ENCODE results near the gene PLA1A. TPM values are rescaled to one million over a fixed set of nuclear protein-coding genes. Genes with fewer than 3 reads are reported as not detected.

PLA1A gene
- total and polyA plus RNA-seq, 10 of the 15 experiments (the other 5 are each of a cell fraction or from before 2014, with no cell fraction given): 2.9 to 106 (median 4.8) TPM

DNA sequence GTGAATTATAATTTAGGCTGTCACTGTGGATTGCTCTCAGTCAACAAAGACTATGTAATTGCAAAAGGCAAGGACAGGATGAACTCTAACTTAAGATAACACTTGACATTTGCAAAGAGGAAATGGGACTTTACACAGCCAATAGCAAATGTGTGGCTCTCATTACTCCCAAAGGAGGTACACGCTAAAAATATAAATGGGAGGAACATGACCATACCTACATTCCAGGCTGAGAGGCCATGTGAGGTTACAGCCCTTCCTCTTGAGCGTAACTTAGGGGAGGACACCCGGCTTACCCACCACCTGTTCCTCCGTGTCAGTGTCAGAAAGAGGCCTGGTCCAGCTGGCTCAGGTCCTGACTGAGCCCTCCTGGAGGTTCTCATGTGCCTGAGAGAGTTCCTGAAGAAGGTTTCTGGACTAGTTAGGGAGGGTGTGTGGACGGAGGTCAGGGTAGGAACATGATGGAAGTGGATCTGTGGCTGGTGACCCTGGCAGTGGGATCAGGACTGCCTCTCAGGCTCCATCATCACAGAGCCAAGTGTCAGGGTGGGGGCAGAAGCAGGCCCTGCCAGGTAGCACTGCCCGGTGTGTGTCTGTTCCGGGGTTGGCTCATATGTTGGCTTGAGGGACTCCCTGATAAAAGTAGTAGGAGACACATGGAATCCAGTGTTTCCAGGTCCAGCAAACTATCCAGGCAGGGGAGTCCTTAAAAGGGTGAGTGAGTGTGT, 54.8 kb downstream of the PLA1A start:
- SMC1A ChIA-PET (ENCODE audit: uncharacterized antibody, unreplicated experiment): interaction anchor here (1.5 kb wide), 1 partner anchor 10 kb away, joined by 8 read pairs; no protein-coding TSS in a partner anchor
- H3K27me3 ChIP-seq (replicated peaks in 1 of 2; ENCODE audit: control insufficient read depth in 2 of 2, insufficient read depth in 2 of 2, low read length in 1 of 2): no peaks in the 10 kb centered on the region
- RAD21 ChIA-PET (ENCODE audit: unreplicated experiment): interaction anchor here (1.0 kb wide), 1 partner anchor 51 kb away, joined by 3 read pairs; no protein-coding TSS in a partner anchor
- 0 out of 2 replicates have a peak, but pooled peaks cover under 1% of the 10 kb centered on the region for H3K4me1 ChIP-seq (ENCODE audit: control insufficient read depth, insufficient read depth, low read length)
- no peaks in the 10 kb centered on the region for H3K79me2 ChIP-seq (ENCODE audit: control insufficient read depth, insufficient read depth, low read length)
- DNase-seq (ENCODE audit: low read depth, low spot score) (no peak), ATAC-seq (no peak), FAIRE-seq (no peak)
- H3K9ac ChIP-seq (ENCODE audit: control insufficient read depth, insufficient read depth, low read length): no peak overlapping the region
- 88% methylated on average over 7 of the region's 7 CpGs for WGBS (ENCODE audit: insufficient coverage, insufficient replicate concordance, low lambda C conversion rate, missing lambda C conversion rate)
- TF ChIP-seq, protein P1, sequence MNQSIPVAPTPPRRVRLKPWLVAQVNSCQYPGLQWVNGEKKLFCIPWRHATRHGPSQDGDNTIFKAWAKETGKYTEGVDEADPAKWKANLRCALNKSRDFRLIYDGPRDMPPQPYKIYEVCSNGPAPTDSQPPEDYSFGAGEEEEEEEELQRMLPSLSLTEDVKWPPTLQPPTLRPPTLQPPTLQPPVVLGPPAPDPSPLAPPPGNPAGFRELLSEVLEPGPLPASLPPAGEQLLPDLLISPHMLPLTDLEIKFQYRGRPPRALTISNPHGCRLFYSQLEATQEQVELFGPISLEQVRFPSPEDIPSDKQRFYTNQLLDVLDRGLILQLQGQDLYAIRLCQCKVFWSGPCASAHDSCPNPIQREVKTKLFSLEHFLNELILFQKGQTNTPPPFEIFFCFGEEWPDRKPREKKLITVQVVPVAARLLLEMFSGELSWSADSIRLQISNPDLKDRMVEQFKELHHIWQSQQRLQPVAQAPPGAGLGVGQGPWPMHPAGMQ (IDR thresholded peaks at IDR 0.05; ENCODE audit: borderline replicate concordance): no peak
- H2AFZ ChIP-seq (ENCODE audit: control insufficient read depth, low read depth, low read length): no peak overlapping the region
- CTCF ChIA-PET: no interaction called here
- H4K20me1 ChIP-seq (ENCODE audit: control insufficient read depth, insufficient read depth): no peaks in the 10 kb centered on the region
- H3K27ac ChIP-seq (ENCODE audit: control insufficient read depth, insufficient read depth): no peak overlapping the region
- in situ Hi-C loops (cut with MboI): no loop called here
- H3K4me2 ChIP-seq (ENCODE audit: control insufficient read depth, insufficient read depth): no peak overlapping the region
- H3K36me3 ChIP-seq (ENCODE audit: control insufficient read depth in 2 of 2, insufficient read depth in 2 of 2, low read length in 1 of 2): no peaks in the 10 kb centered on the region; a peak in 2 of 4 replicates
- no TSS peak for BruUV-seq (replicated peaks)
- no peak overlapping the region for H3K4me3 ChIP-seq
- no peaks in the 10 kb centered on the region for H3K9me3 ChIP-seq (replicated peaks; ENCODE audit: control insufficient read depth, insufficient read depth, low read length)
- POLR2A ChIA-PET: no interaction called here
- intact Hi-C loops (cut with micrococcal nuclease; ENCODE audit: unreplicated experiment): no loop called here

DNA sequence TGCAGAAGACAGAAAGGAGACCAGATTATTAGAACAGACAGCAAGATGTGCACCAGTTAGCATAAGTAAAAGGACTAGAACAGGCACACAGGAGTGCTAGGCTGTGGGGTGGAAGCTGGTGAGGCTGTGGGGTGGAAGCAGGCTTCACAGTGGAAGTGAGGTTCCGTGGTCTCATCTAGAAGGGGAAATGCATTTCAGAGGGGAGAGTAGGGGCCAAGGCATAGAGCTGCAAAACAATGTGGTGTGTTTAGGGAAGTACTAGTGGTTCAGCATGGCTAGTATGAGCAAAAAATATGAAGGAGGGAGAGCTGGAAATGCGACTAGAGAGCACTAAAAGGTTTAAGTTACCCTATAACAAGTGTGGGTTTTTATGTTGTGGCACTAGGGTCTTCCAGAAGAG, 56.2 kb downstream of the PLA1A start:
- Histone ChIP-seq H3K4me1 (ENCODE audit: control insufficient read depth, insufficient read depth, low read length) (peaks cover 4% of the 10 kb centered on the region; the same call in 1 of the 2 replicates), H3K79me2 (ENCODE audit: control insufficient read depth, insufficient read depth, low read length) (no peaks in the 10 kb centered on the region), H2AFZ (ENCODE audit: control insufficient read depth, low read depth, low read length) (no peak overlapping the region), H4K20me1 (ENCODE audit: control insufficient read depth, insufficient read depth) (no peaks in the 10 kb centered on the region), H3K9ac (ENCODE audit: control insufficient read depth, insufficient read depth, low read length) (no peak overlapping the region), H3K4me3 (no peak overlapping the region), H3K27me3 (replicated peaks in 1 of 2; ENCODE audit: control insufficient read depth in 2 of 2, insufficient read depth in 2 of 2, low read length in 1 of 2) (no peaks in the 10 kb centered on the region), H3K4me2 (ENCODE audit: control insufficient read depth, insufficient read depth) (no peak overlapping the region), H3K9me3 (replicated peaks; ENCODE audit: control insufficient read depth, insufficient read depth, low read length) (no peaks in the 10 kb centered on the region), H3K36me3 (ENCODE audit: control insufficient read depth in 2 of 2, insufficient read depth in 2 of 2, low read length in 1 of 2) (no peaks in the 10 kb centered on the region; a peak in 2 of 4 replicates), H3K27ac (ENCODE audit: control insufficient read depth, insufficient read depth) (no peak overlapping the region)
- intact Hi-C loops (cut with micrococcal nuclease; ENCODE audit: unreplicated experiment): no loop called here
- in situ Hi-C loops (cut with MboI): no loop called here
- ATAC-seq (no peak), FAIRE-seq (no peak), DNase-seq (ENCODE audit: low read depth, low spot score) (no peak)
- CTCF ChIA-PET: interaction anchor here (0.7 kb wide), 1 partner anchor 428 kb away, joined by 3 read pairs; no protein-coding TSS in a partner anchor
- SMC1A ChIA-PET (ENCODE audit: uncharacterized antibody, unreplicated experiment): interaction anchor here (1.5 kb wide), 1 partner anchor 9 kb away, joined by 8 read pairs; no protein-coding TSS in a partner anchor
- no peak for TF ChIP-seq HDGF (IDR thresholded peaks at IDR 0.05)
- TF ChIP-seq RFX5 (IDR thresholded peaks at IDR 0.05; ENCODE audit: low read depth, low read length): no peak
- TF ChIP-seq RBBP5 (conservative IDR thresholded peaks at IDR 0.05): no peak
- TF ChIP-seq STAT1 (conservative IDR thresholded peaks at IDR 0.05): no peak
- no peak for TF ChIP-seq ZNF207 (IDR thresholded peaks at IDR 0.05; ENCODE audit: borderline replicate concordance)
- no peak for TF ChIP-seq TCF3 (IDR thresholded peaks at IDR 0.05; ENCODE audit: borderline replicate concordance, insufficient read depth, low read depth, low read length)
- TF ChIP-seq IKZF2 (IDR thresholded peaks at IDR 0.05): no peak
- TF ChIP-seq, protein P2, sequence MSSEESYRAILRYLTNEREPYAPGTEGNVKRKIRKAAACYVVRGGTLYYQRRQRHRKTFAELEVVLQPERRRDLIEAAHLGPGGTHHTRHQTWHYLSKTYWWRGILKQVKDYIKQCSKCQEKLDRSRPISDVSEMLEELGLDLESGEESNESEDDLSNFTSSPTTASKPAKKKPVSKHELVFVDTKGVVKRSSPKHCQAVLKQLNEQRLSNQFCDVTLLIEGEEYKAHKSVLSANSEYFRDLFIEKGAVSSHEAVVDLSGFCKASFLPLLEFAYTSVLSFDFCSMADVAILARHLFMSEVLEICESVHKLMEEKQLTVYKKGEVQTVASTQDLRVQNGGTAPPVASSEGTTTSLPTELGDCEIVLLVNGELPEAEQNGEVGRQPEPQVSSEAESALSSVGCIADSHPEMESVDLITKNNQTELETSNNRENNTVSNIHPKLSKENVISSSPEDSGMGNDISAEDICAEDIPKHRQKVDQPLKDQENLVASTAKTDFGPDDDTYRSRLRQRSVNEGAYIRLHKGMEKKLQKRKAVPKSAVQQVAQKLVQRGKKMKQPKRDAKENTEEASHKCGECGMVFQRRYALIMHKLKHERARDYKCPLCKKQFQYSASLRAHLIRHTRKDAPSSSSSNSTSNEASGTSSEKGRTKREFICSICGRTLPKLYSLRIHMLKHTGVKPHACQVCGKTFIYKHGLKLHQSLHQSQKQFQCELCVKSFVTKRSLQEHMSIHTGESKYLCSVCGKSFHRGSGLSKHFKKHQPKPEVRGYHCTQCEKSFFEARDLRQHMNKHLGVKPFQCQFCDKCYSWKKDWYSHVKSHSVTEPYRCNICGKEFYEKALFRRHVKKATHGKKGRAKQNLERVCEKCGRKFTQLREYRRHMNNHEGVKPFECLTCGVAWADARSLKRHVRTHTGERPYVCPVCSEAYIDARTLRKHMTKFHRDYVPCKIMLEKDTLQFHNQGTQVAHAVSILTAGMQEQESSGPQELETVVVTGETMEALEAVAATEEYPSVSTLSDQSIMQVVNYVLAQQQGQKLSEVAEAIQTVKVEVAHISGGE (CRISPR knock-in tag; IDR thresholded peaks at IDR 0.05): no peak
- no peak for TF ChIP-seq SRF (IDR thresholded peaks at IDR 0.05; ENCODE audit: low read depth in 2 of 2, low read length in 2 of 2)
- POLR2A ChIA-PET: no interaction called here
- WGBS (ENCODE audit: insufficient coverage, insufficient replicate concordance, low lambda C conversion rate, missing lambda C conversion rate): 6% methylated on average over 2 of the region's 2 CpGs
- RAD21 ChIA-PET (ENCODE audit: unreplicated experiment): interaction anchor here (1.0 kb wide), 1 partner anchor 9 kb away, joined by 3 read pairs; no protein-coding TSS in a partner anchor
- BruUV-seq (replicated peaks): no TSS peak

Data from GM12878 (cell line).